Adrenal gland (tissue), 5 donors: ENCODE results near the gene TMEM106A.

Source experiments
- CTCF ChIP-seq, 6 experiments: fragments of 450-650 bp in 4 of 6; fragments of 200-600 bp in 2 of 6; sonication (generic) in 1 of 6; IDR thresholded peaks; 1 replicate in 5 of 6; 2 replicates in 1 of 6; pipeline versions ENCODE4 v1.5.1 to v1.8.0; 2016 to 2021; ENCODE audit warnings: antibody characterized with exemption in 6 of 6, mild to moderate bottlenecking in 2 of 6, moderate library complexity in 1 of 6
- POLR2A ChIP-seq, 2 donors: fragments of 450-650 bp; IDR thresholded peaks; one replicate each; pipeline ENCODE4 v1.6.1; 2017; ENCODE audit warnings: antibody characterized with exemption in 2 of 2, mild to moderate bottlenecking in 2 of 2, moderate library complexity in 1 of 2
- donor health status: DM: no; HTN: no; CAD: no.

GRCh38 chr17:43170140-43170765, 41.4 kb upstream of the TMEM106A start:
- no peak for TF ChIP-seq CTCF (IDR thresholded peaks at IDR 0.05)
- peak in 1 of 2 donors; percentile 40 for TF ChIP-seq POLR2A (IDR thresholded peaks at IDR 0.05)
